GM12891 (cell line): ENCODE data around the gene ZC3H11A.

Experiments used
- POLR2A ChIP-seq: IDR thresholded peaks from 2 replicates; pipeline ENCODE4 v1.6.1; 2011; ENCODE audit warnings: low read depth, low read length, control low read depth
- POLR2AphosphoS5 ChIP-seq: IDR thresholded peaks from 2 replicates; pipeline ENCODE4 v1.6.1; 2011; ENCODE audit warnings: low read depth, low read length, control low read depth
- POU2F2 ChIP-seq: IDR thresholded peaks from 2 replicates; pipeline ENCODE4 v1.6.1; 2011; ENCODE audit warnings: low read depth, mild to moderate bottlenecking, control low read depth, low read length, moderate library complexity
- SPI1 ChIP-seq: IDR thresholded peaks from 2 replicates; pipeline ENCODE4 v1.6.1; 2011; ENCODE audit warnings: low read depth, low read length, control low read depth
- TAF1 ChIP-seq: IDR thresholded peaks from 2 replicates; pipeline ENCODE4 v1.6.1; 2011; ENCODE audit warnings: low read depth, low read length, control low read depth

DNA sequence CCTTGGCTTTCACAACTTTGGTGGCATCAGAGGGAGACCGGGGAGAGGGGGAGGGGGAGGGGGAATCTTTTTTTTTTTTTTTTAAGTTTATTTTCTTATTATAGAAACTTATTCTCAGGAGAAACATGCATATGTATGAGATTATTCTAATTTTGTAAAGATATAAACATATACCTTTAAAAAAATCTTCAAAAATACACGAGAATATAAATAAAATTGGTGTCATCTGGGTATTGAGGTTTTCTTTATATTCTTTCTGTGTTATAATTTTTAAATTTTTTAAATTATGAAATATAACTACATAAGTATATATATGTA is 47.1 kb downstream of the ZC3H11A start:
- no peak for TF ChIP-seq POLR2A
- no peak for TF ChIP-seq POLR2AphosphoS5
- no peak for TF ChIP-seq TAF1
- TF ChIP-seq POU2F2: no peak
- TF ChIP-seq SPI1: no peak
